HG03342 (cell line): ENCODE results near the gene VWA1.
"Not testable (repeated sequence)": the region's sequence is repeated elsewhere in the genome, so short reads cannot be mapped to it uniquely, and the experiment has no call there.

Experiments used
- ATAC-seq: cut with Tn5 transposase; IDR thresholded peaks from one replicate; pipeline ENCODE4 v1.9.1; 2021; ENCODE audit warnings: mild to moderate bottlenecking, moderate library complexity; ENCODE audit not compliant: unreplicated experiment

The VWA1 gene

DNA sequence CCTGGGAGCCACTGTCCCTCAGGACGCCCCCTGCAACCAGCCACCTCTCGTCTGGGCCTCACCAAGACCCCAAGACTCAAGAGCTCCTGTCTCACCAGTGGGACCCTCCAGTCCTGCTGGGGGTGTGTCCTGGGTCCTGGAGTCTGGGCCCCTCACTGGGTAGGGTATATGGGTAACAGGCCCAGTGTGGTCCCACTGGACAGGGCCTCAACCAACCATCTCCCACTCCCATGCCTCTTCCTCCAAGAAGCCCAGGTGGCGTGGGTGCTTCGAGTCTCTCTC is 725 bp upstream of the VWA1 start:
- ATAC-seq = no peak

DNA sequence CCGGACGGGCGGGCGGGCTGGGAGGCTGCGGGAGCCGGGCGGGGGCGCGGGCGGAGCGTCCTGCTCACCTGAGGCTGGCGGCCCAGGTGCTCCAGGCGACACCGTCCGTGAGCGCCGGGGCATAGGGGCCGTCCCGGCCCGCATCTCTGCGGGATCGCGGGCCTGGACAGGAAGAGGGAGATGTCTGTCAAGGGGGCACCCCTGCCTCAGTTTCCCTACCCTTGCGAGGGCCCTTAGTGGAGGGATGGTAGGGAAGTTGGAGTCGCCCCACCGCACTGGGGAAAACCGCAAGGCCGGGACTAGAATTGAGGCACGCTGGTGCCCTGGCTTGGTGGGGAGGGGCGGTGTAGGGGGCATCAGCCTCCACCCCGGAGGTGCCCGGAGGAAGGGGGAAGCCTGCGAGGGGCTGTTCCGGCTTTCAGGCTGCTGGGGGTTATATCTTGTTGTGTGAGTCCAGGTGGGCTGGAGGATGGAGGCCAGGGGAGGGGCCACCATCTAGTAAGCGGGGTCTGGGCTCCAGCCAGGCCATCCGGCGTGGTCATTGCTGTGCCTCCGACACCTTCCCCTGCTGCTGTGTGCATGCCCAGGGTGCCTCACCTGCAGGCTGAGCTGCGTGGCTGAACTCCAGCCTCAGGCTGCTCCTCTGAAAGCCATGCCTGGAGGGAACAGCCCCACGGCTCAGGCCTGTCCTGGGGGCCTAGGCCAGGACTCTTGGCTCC is 580 bp downstream of the VWA1 start:
- no peak for ATAC-seq

DNA sequence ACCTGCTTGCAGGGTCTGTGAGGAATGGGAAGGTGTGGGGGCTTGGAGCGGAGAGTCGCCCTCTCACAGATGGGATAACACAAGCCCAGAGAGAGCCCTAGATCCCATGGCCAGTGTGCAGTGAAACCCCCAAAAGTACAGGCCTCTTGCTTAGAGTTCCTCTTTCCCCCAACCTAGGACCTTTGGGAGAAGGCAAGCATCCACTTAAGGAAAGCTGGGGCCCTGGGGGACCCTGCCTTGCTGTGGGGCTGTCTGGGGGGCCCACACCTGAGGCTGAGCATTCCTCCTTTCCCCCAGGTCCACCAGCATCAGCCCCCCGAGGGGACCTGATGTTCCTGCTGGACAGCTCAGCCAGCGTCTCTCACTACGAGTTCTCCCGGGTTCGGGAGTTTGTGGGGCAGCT is 1.1 kb downstream of the VWA1 start:
- ATAC-seq = no peak

DNA sequence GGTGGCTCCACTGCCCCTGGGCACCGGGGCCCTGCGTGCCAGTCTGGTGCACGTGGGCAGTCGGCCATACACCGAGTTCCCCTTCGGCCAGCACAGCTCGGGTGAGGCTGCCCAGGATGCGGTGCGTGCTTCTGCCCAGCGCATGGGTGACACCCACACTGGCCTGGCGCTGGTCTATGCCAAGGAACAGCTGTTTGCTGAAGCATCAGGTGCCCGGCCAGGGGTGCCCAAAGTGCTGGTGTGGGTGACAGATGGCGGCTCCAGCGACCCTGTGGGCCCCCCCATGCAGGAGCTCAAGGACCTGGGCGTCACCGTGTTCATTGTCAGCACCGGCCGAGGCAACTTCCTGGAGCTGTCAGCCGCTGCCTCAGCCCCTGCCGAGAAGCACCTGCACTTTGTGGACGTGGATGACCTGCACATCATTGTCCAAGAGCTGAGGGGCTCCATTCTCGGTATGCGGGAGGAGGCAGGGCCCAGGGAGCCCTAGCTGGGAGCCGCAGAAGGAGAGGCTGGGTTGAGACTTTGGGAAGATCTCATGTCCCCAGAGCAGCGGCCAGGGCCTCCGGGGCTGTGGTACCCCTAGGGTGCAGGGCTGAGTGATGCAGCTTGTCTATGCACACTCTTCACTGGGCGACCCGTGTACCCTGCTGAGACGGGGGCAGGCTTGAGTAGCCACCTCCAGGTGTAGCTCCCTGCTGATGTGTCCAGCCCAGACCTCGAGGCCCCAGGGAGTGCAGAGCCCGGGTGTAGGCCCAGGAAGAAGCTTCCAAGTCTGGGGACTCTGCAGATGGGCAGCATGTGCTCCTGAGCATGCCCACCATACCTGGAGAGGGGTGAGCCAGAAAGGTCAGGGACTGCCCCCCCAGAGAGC is 1.8 kb downstream of the VWA1 start:
- no peak for ATAC-seq

DNA sequence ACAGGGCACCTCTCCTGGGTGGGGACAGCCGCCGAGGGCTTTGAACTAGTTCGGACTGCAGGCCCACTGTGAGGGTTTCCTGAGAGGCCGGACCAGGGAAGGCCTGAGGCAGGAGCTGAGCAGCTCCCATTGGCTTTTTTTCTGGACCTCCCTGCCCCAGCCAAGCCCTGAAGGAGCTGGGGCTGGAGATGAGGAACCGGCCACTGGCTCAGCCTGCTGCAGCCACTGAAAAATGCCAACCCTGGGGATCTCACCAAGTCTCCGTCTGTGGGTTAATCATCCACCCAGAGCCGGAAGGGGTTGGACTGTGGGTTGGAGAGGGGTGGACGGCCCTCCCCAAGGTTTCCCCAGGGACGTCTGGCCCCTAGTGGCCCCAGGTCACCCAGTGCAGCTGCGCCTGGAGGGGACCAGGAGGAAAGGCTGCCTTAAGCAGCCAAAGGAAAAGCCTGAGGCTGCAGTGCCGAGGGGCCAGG is 2.5 kb downstream of the VWA1 start:
- peak; percentile 41 for ATAC-seq

DNA sequence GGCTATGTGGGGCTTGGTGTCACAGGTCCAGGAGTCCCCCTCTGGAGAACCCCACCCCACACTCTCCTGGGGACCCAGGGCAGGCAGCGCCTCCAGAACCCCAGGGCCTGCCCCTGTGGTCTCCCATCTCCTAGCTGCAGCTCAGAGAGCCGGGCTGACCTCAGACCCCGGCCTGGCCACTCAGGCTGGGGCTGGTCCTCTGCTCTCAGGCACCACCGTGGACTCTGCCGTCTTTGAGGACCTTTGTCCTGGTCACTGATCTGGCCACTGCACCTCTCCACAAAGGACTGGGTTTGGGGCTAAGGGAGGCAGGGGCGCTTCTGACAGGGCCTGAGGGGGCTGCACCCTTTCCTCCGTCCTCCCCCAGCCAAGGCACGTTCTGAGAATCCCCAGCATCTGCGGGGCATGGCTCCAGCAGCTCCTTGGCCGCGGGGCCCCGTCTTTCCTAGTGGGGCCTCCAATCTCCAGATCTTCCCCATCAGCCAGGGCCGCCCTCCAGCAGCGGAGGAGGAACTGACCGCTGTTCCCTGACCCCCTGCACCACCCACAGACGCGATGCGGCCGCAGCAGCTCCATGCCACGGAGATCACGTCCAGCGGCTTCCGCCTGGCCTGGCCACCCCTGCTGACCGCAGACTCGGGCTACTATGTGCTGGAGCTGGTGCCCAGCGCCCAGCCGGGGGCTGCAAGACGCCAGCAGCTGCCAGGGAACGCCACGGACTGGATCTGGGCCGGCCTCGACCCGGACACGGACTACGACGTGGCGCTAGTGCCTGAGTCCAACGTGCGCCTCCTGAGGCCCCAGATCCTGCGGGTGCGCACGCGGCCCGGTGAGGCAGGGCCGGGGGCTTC is 3.3 kb downstream of the VWA1 start:
- ATAC-seq = no peak

DNA sequence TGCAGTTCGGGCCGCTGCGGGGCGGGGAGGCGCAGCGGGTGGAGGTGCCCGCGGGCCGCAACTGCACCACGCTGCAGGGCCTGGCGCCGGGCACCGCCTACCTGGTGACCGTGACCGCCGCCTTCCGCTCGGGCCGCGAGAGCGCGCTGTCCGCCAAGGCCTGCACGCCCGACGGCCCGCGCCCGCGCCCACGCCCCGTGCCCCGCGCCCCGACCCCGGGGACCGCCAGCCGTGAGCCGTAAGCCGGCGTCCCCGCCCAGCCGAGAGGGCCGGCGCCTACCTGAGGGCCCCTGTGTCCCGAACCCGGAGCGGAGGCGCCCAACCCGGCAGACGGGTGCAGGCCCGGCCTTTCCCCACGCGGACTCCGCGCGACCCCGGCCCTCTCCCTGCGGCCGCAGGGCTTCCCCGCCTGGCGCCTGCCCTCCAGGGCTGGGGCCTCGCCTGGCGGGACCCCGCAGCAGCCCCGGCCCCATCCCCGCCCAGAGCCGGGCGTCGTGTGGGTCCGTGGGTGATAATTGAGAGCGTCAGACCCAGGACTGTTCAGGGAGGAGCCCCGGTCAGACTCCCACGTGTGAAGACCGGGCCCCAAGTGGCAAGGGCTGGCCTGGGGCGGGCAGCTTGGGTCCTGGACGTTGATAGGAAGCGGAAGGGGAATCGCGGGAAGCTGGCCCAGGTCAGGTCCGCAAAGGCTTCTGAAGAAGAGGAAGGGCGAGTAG is 4.2 kb downstream of the VWA1 start:
- no peak for ATAC-seq

DNA sequence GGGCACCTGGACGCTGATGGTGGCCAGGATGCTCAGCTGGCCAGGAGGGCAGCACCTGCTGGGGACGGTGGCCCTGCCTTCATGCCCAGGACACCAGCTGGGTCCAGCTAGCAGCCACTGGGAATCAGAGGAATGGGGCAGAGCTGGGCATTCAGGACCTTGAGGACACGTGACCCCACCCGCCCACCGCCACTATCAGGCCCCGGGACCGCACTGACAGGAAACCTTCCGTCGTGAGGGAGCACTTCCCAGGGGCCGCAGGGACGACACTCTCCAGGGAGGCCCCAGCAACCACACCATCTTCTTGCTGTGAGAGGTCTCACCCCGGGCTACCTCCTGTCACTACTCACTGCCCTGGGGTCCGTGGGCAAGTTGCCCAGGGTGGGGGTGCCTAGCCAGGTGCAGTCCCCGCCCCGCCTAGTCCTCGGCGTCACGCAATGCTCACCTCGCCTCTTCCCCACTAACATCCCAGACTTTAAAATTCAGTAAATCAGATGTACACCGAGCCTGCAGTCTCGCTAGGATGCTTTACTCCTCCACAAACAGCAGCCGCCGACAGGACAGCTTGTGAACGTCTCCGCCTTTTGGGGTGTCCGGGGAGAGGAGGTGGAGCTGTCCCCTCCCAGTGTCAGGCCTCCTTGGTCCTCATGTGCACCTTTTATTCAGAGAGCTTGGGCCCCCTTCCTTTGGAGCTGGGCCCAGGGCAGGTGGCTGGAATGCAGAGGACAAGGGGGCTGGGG is 4.9 kb downstream of the VWA1 start:
- ATAC-seq = no peak

DNA sequence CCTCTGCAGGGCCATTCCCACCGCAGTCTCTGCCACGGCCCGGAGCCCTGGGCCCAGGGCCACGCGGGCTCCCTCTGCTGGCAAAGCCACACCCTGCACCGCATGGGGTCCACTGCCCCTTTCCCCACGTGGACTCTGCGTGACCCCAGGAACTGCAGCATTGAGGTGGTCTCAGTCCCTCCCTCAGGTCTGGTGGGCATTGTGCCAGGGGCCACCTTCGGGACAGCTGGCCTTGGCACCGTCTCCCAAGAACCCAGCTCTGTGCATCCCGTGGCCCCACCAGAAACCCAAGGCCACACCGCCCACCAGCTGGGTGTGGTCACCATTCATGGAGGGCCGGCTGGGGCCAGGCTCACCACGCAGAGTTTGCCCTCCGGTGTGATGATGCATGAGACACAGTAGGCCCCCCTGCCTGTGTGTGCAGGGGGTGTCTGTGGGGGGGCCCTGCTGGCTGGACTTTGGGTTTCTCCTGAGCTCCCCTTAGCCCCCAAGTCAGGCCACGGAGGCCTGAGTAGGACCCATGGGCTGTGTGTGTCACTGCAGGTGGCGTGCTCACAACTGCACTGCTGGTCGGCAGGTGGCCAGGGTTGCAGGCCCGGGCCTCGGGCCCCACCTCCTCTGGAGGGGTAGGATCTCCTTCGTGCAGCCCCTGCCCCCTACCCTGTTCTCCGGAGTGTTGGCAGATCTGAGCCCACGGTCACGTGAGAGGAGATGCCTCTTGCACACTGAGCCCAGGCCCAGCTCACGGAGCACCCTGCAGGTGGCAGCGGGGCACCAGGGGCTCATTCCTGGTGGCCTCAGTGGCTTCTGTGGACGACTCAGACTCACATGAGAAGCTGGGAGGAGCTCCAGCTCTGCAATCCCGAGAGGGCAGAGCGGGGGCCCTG is 5.8 kb downstream of the VWA1 start:
- ATAC-seq = no peak

DNA sequence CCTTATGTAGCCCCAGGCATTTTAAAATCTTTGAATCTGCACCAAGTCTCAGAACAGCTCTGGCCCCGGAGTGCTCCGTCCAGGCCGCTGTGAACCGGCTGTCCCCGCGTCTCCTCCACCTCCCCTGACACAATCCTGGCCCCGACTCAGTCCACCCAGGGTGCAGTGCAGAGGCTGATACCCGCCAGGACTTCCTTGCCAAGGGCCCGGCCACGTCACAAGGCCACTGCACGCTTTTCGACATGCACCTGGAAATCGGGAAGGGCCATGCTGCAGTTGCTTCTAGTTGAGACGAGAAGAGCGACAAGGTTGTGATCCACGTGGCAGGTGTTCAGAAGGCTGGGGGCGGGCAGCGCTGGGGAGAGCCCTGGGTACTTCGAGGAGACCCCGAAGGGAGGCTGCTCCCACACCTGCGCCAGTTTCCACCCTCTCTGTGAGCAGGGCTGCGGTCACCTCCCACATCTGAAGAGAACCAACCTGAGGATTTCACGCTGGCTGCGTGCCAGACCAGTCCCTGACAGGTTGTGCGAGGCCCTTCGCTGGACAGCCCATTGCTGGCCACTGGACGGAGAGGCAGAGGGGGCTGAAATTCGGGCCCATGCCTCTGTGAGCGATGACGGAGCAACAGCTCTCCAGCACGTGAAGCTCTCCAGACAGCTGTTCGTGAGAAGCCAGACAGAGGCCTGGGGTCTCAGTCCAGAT is 6.7 kb downstream of the VWA1 start:
- ATAC-seq = no peak

DNA sequence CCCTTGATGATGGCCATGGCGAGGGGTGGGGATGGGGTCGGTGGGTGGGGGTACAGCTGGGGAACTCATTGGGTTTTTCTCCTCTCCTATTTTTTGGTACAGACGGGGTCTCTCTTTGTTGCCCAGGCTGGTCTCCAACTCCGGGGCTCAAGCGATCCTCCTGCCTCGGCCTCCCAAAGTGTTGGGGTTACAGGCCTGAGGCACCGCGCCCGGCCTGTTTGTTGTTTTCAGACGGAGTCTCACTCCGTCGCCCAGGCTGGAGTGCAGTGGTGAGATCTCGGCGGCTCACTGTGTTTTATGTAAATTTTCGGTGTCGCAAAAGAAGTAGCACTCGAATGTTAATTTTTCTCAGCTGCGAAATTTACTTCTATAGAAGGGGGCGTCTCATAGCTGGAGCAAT is 11.1 kb downstream of the VWA1 start:
- not testable (repeated sequence) for ATAC-seq

DNA sequence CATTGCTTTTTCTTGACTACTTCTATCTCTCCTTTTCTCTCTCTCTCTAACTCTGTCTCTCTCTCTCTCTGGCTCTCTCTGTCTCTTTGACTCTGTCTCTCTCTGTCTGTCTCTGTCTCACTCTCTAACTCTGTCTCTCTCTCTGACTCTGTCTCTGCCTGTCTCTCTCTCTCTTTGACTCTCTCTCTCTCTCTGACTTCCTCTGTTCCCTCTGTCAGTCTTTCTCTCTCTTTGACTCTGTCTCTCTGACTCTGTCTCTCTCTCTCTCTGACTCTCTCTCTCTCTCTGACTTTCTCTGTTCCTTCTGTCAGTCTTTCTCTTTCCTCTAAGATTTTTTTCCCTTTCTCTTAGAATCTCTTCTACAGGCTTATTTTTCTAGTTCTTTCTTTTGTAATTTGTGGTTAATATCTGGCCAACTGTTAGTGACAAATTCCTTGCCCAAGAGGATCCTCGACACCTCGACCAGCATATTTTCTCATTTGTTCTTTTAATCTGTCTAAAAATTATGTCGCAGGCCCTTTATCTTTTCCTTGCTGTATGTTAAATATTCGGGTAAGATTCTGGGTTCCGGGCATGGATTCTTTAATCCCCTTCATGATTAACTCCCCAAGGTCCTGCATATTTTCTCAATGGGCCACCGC is 13.7 kb downstream of the VWA1 start, which contains the start of gene ATAD3C:
Gene ATAD3C, plus strand, starts transcription at position 591 of the 641 bp plus-strand sequence. CDS start 995 bp downstream, outside the sequence.
- ATAC-seq = no peak

DNA sequence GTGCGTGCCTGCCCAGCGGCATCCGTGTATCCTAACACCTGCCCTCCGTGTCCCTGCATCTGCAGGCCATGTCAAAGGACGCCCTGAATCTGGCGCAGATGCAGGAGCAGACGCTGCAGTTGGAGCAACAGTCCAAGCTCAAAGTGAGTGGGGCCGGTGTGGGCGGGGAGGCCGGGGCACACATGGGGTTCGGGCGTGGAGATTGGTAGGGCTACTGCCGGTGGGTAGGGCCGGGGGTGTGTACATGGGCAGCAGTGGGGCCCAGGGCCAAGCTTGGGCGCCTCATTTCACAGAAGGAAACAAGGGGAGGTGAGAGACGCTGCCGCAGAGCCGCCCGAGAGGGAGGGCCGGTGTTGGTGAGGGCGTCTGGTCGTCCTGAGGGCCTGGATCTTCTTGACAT is 15.1 kb downstream of the VWA1 start:
- not testable (repeated sequence) for ATAC-seq

DNA sequence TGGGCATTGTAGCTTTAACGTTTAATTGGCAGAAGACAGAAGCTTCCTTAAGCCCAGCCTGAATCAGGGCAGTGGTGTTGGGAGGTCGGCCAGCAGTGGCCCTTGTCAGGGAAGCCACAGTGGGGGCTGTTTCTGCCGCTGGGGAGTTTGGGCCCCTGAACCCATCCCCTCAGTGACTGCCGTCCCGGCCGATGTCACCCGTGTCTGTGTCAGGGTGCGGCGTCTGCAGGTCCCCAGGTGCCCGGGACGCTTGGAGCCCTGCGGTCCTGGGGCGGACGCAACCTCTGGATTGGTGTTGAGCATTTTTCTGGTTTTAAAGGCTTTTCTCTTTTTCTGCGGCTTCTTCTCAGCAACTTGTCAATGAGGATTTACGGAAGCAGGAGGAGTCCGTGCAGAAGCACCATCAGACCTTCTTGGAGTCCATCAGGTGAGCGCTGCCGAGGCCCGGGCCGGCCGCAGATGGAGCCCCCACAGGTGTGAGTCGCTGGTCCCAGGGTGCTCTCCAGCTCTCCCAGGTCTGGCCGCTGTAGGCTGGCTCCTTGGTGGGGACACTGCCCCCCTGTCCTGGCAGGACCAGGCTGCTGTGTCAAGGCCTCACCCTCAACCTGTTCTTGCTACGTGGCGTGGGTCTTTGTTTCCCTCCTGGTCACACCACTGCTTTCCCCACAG is 16.3 kb downstream of the VWA1 start:
- ATAC-seq = no peak

DNA sequence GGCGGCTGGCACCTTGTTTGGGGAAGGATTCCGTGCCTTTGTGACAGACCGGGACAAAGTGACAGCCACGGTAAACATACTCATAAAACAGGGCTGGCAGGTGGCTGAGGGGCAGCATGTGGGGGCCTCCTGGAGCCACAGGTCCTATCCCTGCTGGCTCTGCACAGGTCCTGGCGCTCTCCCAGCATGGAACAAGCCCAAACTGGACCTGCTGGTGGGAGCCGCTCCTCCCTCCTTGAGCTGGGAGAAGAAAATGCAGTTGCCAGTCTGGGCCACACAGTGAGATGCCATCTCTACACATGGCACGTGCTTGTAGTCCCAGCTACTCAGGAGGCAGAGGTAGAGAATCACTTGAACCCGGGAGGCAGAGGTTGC is 16.9 kb downstream of the VWA1 start:
- not testable (repeated sequence) for ATAC-seq

DNA sequence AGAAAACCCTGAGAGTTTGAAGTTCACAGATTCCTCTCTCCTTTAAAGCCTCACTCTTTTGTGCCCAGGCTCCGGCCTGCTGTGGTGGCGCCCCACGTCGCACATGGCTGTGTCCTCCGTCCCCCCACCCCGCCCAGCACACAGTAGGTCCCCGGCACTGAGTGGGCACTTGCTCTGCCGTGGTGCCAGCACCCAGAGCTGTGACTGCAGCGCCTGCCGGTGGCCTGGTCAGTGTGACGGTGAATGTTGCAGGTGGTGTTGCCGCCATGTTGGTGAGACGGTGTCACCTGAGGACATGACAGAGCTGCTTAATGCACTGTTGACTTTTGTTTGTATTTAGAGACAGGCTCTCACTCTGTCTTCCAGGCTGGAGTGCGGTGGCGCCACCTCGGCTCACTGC is 17.4 kb downstream of the VWA1 start:
- no peak for ATAC-seq

DNA sequence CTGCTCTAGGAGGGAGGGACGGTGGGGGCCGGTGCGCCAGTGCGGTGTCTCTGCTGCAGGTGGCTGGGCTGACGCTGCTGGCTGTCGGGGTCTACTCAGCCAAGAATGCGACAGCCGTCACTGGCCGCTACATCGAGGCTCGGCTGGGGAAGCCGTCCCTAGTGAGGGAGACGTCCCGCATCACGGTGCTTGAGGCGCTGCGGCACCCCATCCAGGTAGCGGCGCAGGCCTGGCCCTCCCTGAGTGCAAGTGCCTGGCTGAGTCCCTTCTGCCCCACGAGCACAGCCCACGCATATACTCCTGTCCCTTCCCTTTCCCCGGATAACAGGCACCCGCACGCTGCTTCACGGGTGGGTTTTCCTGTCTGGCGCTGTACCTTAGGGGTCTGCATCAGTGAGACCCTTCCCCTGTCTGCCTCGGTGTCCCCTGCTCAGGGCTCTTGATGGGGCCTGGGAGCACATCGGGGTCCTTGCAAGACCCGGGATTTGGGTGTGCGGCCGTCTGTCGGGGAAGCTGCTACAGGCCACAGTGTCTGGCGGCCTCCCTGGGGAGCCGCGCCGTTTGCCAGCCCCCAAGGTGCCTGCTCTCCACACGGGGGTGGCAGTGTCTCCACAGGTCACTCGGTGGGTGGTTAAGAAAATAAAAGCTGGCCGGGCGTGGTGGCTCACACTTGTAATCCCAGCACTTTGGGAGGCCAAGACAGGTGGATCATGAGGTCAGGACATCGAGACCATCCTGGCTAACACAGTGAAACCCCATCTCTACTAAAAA is 19.0 kb downstream of the VWA1 start:
- ATAC-seq = not testable (repeated sequence)
